Vein endothelial cell (primary cell): ENCODE results near the gene CCDC60. TPM values are rescaled to one million over a fixed set of nuclear protein-coding genes. Genes with fewer than 3 reads are reported as not detected.

Experiments
- total RNA-seq: library from RNA; depleted of rRNA; stranded (reverse); fragments of >200 nt; gene quantifications from 2 replicates; pipeline ENCODE4 v1.2.3, GENCODE V29; 2012

CCDC60 gene, protein sequence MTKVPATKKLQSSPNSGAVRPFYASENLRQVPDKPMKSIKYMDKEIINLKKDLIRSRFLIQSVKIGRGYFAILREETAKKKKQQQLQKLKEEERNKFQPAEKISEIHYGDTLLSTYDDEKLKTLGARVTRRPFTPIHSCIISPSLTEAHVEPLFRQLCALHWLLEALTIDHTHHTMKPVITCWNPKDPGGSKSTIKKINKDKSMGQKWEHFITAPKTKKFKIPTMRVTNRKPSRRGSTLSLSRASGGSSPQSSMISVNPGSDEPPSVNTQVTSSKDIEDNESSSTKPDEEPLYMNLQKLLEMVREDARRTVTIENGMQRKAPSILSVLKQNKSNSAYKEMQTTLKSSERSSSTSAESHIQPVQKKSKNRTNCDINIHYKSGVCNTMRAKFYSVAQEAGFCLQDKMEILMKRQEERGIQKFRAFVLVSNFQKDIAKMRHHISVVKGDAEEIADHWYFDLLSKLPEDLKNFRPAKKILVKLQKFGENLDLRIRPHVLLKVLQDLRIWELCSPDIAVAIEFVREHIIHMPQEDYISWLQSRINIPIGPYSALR
- total RNA-seq = not detected in 2 replicates

GRCh38 chr12:119334430-119335170 is at the start of gene CCDC60:
Gene CCDC60 (plus strand): TSS chr12:119334729. CDS start chr12:119335177, 448 bp downstream.

Other genes starting within 250 kb of the CCDC60 start
- gene HSPB8, start 155.8 kb upstream of the CCDC60 start, total RNA-seq = 3.9 and 7.0 TPM in 2 replicates